ENCODE data around the gene RHOD.

The RHOD gene

DNA sequence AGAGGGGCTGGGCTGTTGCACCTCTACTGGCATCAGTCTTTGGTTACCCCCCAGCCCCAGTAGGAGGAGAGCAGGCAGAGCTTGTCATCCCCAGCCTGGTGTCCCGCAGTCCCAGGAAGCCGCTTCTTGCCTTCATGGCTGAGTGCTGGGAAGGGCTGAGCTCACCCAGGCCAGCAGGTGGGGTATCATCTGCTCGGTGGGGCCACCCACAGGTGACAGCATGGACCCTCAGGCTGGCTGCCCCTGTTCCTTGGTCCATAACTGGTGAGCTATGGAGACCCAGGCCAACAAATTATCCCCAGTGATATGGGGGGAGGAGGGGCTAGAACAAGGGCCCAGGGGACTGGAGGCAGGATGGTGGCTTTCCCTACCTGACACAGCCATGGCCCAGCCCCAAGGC is 6.5 kb upstream of the RHOD start:
- H3K9ac ChIP-seq (ENCODE audit: low read depth, low read length) = no peak overlapping the region
- no peak overlapping the region for H3K4me3 ChIP-seq (ENCODE audit: low read depth, low read length)
- no peaks in the 10 kb centered on the region for H3K36me3 ChIP-seq (ENCODE audit: control insufficient read depth, insufficient read depth, low read length)
- H3K27me3 ChIP-seq (ENCODE audit: control insufficient read depth, insufficient read depth, low read length) = no peaks in the 10 kb centered on the region
- no peak overlapping the region for H3K27ac ChIP-seq (ENCODE audit: low read depth, low read length)
- H3K9me3 ChIP-seq (ENCODE audit: control insufficient read depth, insufficient read depth, low read length) = no peaks in the 10 kb centered on the region
- H3K4me1 ChIP-seq (ENCODE audit: control insufficient read depth, insufficient read depth, low read length) = peaks cover 5% of the 10 kb centered on the region; the same call in 1 of the 2 replicates

DNA sequence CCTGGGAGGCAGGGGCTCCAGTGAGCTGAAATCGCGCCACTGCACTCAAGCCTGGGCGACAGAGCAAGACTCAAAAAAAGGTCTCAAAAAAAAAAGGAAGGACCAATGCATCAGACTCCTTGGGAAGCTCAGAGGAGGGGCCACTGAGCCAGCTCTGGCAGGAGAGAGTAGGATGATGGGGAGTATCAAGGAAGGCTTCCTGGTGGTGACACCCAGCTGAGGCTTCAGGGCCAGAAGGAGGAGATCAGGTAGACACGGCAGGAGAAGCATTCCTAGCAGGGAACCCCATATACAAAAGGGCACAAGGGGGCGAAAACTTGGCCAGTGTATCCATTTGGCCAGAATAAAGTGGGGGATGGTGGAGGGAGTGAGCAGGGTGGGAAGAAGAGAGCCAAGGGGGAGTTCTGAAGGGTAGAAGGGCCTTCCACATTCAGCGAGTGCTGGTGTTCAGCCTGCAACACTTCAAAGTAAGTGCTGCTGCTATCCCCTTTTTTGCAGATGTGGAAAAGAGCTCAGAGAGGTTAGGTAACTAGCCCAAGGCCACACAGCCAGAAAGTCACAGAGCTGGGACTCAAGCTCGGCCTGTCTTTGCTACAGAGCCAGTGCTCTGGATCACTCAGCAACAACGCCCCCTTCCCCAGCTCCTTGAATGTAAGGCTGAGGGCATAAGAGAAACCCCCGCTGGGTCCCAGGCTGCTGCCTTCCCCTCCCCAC is 5.3 kb upstream of the RHOD start:
- Histone ChIP-seq H3K4me3 (ENCODE audit: low read depth, low read length) (no peak overlapping the region), H3K27me3 (ENCODE audit: control insufficient read depth, insufficient read depth, low read length) (no peaks in the 10 kb centered on the region), H3K9me3 (ENCODE audit: control insufficient read depth, insufficient read depth, low read length) (no peaks in the 10 kb centered on the region), H3K4me1 (ENCODE audit: control insufficient read depth, insufficient read depth, low read length) (peaks cover 16% of the 10 kb centered on the region), H3K27ac (ENCODE audit: low read depth, low read length) (no peak overlapping the region), H3K36me3 (ENCODE audit: control insufficient read depth, insufficient read depth, low read length) (no peaks in the 10 kb centered on the region), H3K9ac (ENCODE audit: low read depth, low read length) (no peak overlapping the region)

DNA sequence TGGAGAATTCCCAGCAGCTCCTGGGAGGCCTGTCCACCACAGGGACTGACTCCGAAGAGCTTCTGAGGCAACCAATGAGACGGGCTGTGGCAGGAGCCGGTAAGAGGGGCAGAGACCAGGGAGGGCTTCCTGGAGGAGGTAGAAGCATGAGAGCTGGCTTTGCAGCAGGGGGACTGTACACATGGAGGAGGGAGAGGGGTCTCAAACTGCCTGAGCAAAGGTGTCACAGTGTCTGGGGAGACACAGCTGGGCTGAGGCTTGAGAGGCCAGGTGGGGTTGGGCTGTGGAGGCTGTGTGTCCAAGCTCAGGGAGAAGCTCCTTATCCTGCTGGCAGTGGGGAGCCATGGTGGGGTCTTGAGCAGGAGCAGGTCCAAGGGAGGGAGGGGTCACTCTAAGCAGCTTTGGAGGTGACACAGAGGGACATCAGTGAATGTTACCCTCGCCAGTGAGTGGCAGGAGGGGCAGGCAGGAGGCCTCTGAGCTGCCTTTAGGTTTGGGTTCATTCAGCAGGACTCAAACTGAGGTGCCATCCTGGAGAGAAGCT is 4.6 kb upstream of the RHOD start:
- no peaks in the 10 kb centered on the region for H3K27me3 ChIP-seq (ENCODE audit: control insufficient read depth, insufficient read depth, low read length)
- H3K4me3 ChIP-seq (ENCODE audit: low read depth, low read length) = no peak overlapping the region
- peaks cover 20% of the 10 kb centered on the region for H3K4me1 ChIP-seq (ENCODE audit: control insufficient read depth, insufficient read depth, low read length)
- no peak overlapping the region for H3K9ac ChIP-seq (ENCODE audit: low read depth, low read length)
- H3K36me3 ChIP-seq (ENCODE audit: control insufficient read depth, insufficient read depth, low read length) = no peaks in the 10 kb centered on the region
- no peak overlapping the region for H3K27ac ChIP-seq (ENCODE audit: low read depth, low read length)
- H3K9me3 ChIP-seq (ENCODE audit: control insufficient read depth, insufficient read depth, low read length) = no peaks in the 10 kb centered on the region

DNA sequence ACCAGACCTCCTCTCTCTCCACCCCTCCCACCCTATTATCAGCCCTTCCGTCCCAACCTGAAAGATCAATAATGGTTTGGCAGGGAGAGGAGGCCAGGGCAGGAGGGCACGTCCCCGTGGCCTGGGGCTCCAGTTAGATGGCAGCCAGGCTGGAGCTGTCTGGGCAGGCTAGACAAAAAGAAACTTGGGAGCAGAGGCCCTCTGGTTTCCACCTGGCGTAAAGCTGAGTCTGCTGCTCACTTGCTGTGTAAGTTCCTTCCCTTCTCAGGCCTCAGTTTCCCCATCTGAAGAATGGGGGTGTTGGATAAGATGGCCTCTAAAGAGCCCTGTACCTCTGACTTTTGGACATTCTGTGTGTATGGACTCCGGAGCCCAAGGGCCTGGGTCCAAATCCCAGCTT is 3.8 kb upstream of the RHOD start:
- Histone ChIP-seq H3K36me3 (ENCODE audit: control insufficient read depth, insufficient read depth, low read length) (no peaks in the 10 kb centered on the region), H3K27ac (ENCODE audit: low read depth, low read length) (no peak overlapping the region), H3K9ac (ENCODE audit: low read depth, low read length) (no peak overlapping the region), H3K4me1 (ENCODE audit: control insufficient read depth, insufficient read depth, low read length) (peaks cover 23% of the 10 kb centered on the region), H3K4me3 (ENCODE audit: low read depth, low read length) (no peak overlapping the region), H3K27me3 (ENCODE audit: control insufficient read depth, insufficient read depth, low read length) (no peaks in the 10 kb centered on the region), H3K9me3 (ENCODE audit: control insufficient read depth, insufficient read depth, low read length) (no peaks in the 10 kb centered on the region)

DNA sequence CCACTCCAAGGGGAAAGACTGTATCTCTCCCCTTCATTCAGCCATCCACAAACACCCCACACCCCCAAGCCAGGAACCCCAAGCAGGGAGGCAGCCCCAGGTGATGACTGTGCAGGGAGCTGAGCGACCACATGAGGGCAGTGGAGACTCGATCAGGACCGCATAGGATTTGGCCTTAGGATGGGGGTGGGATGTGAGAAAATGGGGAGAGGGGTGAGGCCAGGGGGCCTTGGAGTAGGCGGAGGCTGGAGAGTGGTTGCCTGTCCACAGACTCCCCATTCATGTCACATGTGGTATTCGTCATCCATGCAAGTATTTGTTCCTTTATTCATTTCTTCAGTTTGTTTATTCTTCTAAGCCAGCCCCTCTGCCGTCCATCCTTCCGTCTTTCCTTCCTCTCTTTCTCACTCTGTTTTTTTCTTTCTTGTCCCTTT is 2.7 kb upstream of the RHOD start:
- Histone ChIP-seq H3K9me3 (ENCODE audit: control insufficient read depth, insufficient read depth, low read length) (no peaks in the 10 kb centered on the region), H3K27ac (ENCODE audit: low read depth, low read length) (peak overlapping the region; percentile 40), H3K4me3 (ENCODE audit: low read depth, low read length) (no peak overlapping the region), H3K9ac (ENCODE audit: low read depth, low read length) (no peak overlapping the region), H3K36me3 (ENCODE audit: control insufficient read depth, insufficient read depth, low read length) (no peaks in the 10 kb centered on the region), H3K27me3 (ENCODE audit: control insufficient read depth, insufficient read depth, low read length) (no peaks in the 10 kb centered on the region), H3K4me1 (ENCODE audit: control insufficient read depth, insufficient read depth, low read length) (peaks cover 23% of the 10 kb centered on the region)

DNA sequence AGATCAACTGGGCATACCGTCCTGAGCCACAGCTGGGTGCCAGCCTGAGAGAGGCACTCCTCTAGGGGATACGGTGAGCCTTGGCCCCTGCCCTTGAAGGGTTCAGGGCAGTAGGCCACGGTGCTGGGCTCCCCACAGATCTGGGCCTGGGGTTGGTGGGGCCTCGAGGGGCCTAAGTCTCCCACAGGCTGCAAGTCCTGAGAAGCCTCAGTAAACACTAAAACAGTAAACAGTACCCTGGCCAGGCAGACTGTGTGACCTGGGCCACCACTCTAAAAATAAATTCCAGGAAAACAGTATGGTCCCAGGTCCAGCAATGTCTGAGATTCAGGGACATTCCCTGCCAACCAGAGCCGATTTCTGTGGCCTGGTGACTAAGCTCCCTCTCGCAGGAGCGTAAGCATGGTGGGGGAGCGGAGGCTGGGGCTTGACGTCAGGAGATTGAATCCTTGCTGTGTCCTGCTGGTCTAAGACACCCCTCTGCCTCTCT is 2.3 kb upstream of the RHOD start:
- Histone ChIP-seq H3K27ac (ENCODE audit: low read depth, low read length) (peak overlapping the region; percentile 40), H3K36me3 (ENCODE audit: control insufficient read depth, insufficient read depth, low read length) (no peaks in the 10 kb centered on the region), H3K27me3 (ENCODE audit: control insufficient read depth, insufficient read depth, low read length) (no peaks in the 10 kb centered on the region), H3K9ac (ENCODE audit: low read depth, low read length) (no peak overlapping the region), H3K4me3 (ENCODE audit: low read depth, low read length) (no peak overlapping the region), H3K4me1 (ENCODE audit: control insufficient read depth, insufficient read depth, low read length) (peaks cover 23% of the 10 kb centered on the region), H3K9me3 (ENCODE audit: control insufficient read depth, insufficient read depth, low read length) (no peaks in the 10 kb centered on the region)

DNA sequence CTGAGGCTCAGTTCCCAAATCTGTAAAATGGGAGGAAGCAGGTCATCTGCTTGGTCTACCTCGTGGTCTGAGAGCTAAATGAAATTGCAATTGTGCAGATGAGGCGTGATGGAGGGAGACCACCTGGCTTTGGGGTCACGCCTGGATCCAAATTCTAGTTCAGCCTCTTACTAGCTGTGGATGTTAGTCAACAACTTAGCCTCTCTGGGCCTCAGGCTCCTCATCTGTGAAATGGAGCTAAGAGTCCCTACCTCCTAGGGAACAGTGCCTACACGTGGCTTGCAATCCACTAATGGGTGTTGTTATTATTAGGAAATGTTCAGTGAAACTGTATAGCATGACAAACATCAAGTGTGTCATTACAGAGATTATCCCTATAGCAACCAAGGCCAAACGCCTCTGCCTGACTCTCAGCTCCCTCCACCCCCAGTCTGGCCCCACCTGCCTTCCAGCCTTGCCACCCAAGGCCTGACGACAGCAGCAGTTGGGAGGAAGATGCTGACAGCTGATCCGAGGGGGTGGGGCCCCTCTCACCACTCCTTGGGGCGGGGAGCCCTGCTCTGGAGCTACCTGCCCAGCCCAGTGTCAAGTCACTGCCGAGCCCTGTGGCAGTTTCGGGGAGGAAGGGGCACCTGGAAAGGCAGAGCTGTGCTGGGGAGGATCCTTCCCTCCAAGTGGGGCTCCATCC is 1.7 kb upstream of the RHOD start:
- H3K9me3 ChIP-seq (ENCODE audit: control insufficient read depth, insufficient read depth, low read length) = no peaks in the 10 kb centered on the region
- H3K9ac ChIP-seq (ENCODE audit: low read depth, low read length) = no peak overlapping the region
- H3K27ac ChIP-seq (ENCODE audit: low read depth, low read length) = peak overlapping the region; percentile 40
- no peaks in the 10 kb centered on the region for H3K36me3 ChIP-seq (ENCODE audit: control insufficient read depth, insufficient read depth, low read length)
- H3K4me1 ChIP-seq (ENCODE audit: control insufficient read depth, insufficient read depth, low read length) = peaks cover 23% of the 10 kb centered on the region
- H3K4me3 ChIP-seq (ENCODE audit: low read depth, low read length) = no peak overlapping the region
- no peaks in the 10 kb centered on the region for H3K27me3 ChIP-seq (ENCODE audit: control insufficient read depth, insufficient read depth, low read length)

DNA sequence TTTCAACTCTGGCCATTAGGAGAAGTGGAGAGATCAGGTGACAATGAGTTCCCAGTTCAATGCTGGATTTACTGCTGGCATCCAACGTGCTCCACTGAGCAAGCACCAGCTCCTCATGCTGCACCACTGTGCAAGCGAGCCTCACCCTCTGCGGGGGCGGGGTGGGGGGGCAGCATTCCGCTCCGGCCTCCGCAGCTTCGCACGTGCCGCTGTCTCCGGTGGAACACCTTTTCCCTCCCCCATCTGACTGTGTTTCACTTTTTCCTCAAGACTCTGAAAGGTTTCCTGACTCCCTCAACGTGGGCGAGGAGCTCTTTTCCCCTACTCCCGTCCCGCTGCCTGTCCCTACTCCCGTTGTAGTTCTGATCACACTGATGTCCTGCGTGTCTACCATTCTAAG is 835 bp upstream of the RHOD start:
- peak overlapping the region; percentile 67 for H3K4me3 ChIP-seq (ENCODE audit: low read depth, low read length)
- H3K36me3 ChIP-seq (ENCODE audit: control insufficient read depth, insufficient read depth, low read length) = no peaks in the 10 kb centered on the region
- peaks cover 23% of the 10 kb centered on the region for H3K4me1 ChIP-seq (ENCODE audit: control insufficient read depth, insufficient read depth, low read length)
- no peaks in the 10 kb centered on the region for H3K27me3 ChIP-seq (ENCODE audit: control insufficient read depth, insufficient read depth, low read length)
- no peak overlapping the region for H3K9ac ChIP-seq (ENCODE audit: low read depth, low read length)
- H3K9me3 ChIP-seq (ENCODE audit: control insufficient read depth, insufficient read depth, low read length) = no peaks in the 10 kb centered on the region
- H3K27ac ChIP-seq (ENCODE audit: low read depth, low read length) = no peak overlapping the region

DNA sequence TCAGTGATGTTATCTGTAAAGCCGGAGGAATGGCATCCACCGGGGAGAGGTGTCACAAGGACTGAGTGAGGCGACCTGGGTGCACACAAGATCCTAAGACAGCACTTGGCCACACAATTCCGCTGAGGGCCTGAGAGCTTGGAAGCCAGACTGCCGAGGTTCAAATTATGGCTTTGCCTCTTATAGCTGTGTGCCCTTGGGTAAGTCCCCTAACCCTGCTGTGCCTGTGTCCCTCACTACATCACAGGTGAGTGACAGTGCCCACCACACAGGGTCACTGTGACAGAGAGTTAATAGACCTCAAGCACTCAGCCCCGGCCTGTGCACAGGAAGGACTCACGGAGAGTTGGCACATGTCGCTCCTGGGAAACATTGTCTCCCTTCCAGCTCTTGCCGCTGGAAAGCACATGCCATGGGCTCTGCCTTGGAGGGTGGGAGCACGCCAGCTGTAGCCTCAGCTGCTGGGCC is 592 bp downstream of the RHOD start:
- H3K4me3 ChIP-seq (ENCODE audit: low read depth, low read length) = peak overlapping the region; percentile 67
- no peak overlapping the region; the same call in 1 of the 2 replicates for H3K9ac ChIP-seq (ENCODE audit: low read depth, low read length)
- H3K36me3 ChIP-seq (ENCODE audit: control insufficient read depth, insufficient read depth, low read length) = no peaks in the 10 kb centered on the region

DNA sequence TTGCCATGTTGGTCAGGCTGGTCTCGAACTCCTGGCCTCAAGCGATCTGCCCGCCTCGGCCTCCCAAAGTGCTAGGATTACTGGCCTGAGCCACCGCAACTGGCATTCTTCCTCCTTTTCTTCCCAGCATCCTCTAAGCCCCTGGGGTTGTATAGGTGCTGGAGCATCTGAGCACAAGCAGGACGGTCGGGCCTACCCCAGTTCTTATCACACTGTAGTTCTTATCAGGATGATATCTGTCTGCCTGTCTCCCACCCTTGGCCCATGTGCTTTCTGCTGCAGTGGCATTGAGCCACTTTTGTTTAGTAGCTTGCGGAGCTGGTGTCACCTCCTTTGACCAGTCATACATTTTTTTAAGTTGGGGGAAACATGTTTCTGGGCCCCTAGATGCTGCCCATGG is 1.9 kb downstream of the RHOD start:
- H3K9ac ChIP-seq (ENCODE audit: low read depth, low read length) = no peak overlapping the region
- peaks cover 23% of the 10 kb centered on the region for H3K4me1 ChIP-seq (ENCODE audit: control insufficient read depth, insufficient read depth, low read length)
- no peaks in the 10 kb centered on the region for H3K36me3 ChIP-seq (ENCODE audit: control insufficient read depth, insufficient read depth, low read length)
- H3K9me3 ChIP-seq (ENCODE audit: control insufficient read depth, insufficient read depth, low read length) = no peaks in the 10 kb centered on the region
- no peak overlapping the region for H3K27ac ChIP-seq (ENCODE audit: low read depth, low read length)
- no peaks in the 10 kb centered on the region for H3K27me3 ChIP-seq (ENCODE audit: control insufficient read depth, insufficient read depth, low read length)
- no peak overlapping the region for H3K4me3 ChIP-seq (ENCODE audit: low read depth, low read length)

More for the DNA sequence above, 592 bp downstream of the RHOD start:
- Histone ChIP-seq H3K27ac (ENCODE audit: low read depth, low read length) (peak overlapping the region; percentile 5), H3K4me1 (ENCODE audit: control insufficient read depth, insufficient read depth, low read length) (peaks cover 23% of the 10 kb centered on the region), H3K27me3 (ENCODE audit: control insufficient read depth, insufficient read depth, low read length) (no peaks in the 10 kb centered on the region), H3K9me3 (ENCODE audit: control insufficient read depth, insufficient read depth, low read length) (no peaks in the 10 kb centered on the region)

DNA sequence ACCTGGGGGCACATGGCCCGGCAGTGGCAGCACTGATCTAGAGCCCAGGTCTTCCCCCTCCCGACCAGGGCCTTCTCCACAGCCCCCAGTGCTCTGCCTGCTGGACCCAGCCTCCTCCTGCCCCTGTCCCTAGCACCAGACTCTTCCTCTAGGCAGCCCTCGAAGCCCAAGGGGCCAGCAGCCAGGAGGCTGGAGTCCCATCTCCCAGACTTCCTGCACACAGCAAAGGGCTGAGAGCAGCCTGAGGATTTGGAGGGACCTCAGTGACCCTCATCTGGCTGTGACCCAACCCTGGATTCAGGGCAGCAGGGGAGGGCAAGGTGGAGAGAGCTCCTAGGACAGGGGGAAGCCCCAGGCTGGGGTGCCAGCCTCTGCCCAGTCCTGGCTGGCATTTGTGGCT is 3.0 kb downstream of the RHOD start:
- H3K27ac ChIP-seq (ENCODE audit: low read depth, low read length) = no peak overlapping the region
- H3K9me3 ChIP-seq (ENCODE audit: control insufficient read depth, insufficient read depth, low read length) = no peaks in the 10 kb centered on the region
- H3K4me1 ChIP-seq (ENCODE audit: control insufficient read depth, insufficient read depth, low read length) = peaks cover 18% of the 10 kb centered on the region
- H3K27me3 ChIP-seq (ENCODE audit: control insufficient read depth, insufficient read depth, low read length) = no peaks in the 10 kb centered on the region
- no peaks in the 10 kb centered on the region for H3K36me3 ChIP-seq (ENCODE audit: control insufficient read depth, insufficient read depth, low read length)
- H3K9ac ChIP-seq (ENCODE audit: low read depth, low read length) = no peak overlapping the region
- no peak overlapping the region for H3K4me3 ChIP-seq (ENCODE audit: low read depth, low read length)
